ENCODE data around the gene GPR78.

Gene GPR78

DNA sequence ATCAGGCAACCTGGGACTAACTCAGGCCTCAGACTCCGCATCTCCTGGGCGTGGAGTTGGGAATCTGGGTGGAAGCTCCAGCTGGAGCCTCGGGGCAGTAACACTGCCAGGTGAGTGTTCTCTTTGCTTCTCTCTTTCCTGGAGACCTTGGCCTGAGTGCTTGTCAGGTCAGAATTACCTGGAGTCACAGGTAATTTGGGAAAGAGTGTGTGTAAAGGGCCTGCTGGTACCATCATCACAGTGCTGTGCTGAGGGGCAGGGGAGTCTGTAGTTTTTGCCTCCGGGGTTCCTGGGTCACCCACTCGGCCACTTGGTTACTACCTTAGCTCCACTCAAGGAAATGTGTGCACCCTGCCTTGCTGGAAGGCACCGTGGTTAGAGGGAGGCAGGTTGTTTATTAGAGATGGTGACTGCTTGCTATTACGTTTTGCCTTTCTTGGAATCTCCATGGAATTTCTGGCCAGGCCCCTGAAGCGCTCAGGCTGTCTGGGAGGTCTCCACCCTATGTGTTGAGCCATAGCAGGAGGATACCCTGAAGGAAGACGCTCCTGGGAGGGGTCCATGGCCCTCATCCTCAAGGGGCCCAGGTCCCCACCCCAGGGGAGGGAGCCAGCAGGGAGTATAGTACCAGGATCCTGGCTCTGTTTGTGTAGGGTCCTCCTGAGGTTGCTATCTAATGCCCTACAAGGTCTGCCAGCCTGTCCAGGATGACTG, 2.9 kb downstream of the GPR78 start:
- TF ChIP-seq, protein P1, sequence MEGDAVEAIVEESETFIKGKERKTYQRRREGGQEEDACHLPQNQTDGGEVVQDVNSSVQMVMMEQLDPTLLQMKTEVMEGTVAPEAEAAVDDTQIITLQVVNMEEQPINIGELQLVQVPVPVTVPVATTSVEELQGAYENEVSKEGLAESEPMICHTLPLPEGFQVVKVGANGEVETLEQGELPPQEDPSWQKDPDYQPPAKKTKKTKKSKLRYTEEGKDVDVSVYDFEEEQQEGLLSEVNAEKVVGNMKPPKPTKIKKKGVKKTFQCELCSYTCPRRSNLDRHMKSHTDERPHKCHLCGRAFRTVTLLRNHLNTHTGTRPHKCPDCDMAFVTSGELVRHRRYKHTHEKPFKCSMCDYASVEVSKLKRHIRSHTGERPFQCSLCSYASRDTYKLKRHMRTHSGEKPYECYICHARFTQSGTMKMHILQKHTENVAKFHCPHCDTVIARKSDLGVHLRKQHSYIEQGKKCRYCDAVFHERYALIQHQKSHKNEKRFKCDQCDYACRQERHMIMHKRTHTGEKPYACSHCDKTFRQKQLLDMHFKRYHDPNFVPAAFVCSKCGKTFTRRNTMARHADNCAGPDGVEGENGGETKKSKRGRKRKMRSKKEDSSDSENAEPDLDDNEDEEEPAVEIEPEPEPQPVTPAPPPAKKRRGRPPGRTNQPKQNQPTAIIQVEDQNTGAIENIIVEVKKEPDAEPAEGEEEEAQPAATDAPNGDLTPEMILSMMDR (IDR thresholded peaks at IDR 0.05), result no peak
- TF ChIP-seq ZFX (IDR thresholded peaks at IDR 0.05; ENCODE audit: borderline replicate concordance), result no peak
- no peak overlapping the region for H3K27ac ChIP-seq

DNA sequence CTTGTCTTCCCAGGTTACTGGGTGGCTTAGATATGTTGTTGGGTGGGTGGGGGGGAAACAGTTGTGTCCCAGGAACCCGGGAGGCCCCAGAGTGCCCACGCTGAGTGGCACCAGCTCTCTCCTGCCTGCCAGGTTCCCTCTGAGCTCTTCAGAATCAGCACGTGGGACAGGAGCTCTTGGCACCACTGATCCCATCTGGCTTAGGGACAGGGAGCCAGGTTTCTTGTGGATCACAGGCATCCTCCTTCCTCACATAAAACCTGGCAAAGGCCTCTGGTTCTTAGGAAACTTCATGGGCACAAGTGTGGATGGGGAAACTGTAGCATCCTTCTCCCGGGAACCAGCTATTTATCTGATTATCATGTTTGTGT, 3.4 kb downstream of the GPR78 start:
- TF ChIP-seq, protein P1 (IDR thresholded peaks at IDR 0.05), result no peak
- TF ChIP-seq ZFX (IDR thresholded peaks at IDR 0.05; ENCODE audit: borderline replicate concordance), result no peak
- H3K27ac ChIP-seq, result no peak overlapping the region

DNA sequence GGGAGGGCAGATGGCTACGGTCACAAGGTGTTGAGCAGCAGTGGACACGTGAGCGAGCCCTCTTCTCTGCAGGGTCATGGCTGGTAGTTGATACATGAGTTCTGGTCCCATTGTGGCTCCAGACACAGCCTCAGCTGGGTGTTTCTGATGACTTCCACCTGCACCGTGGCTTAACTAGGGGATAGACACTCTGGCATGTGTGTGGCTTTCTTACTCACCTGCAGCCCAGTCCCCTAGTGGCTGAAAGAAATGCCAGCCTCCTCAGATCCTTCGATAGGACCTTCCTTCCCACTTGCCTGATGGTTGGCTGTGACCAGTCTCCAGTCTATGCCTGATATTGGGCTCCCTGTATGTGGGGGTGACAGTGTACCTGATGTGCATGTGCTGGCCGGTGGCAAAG, 5.0 kb downstream of the GPR78 start:
- no peak overlapping the region for H3K27ac ChIP-seq
- no peak for TF ChIP-seq ZFX (IDR thresholded peaks at IDR 0.05; ENCODE audit: borderline replicate concordance)
- TF ChIP-seq, protein P1 (IDR thresholded peaks at IDR 0.05), result 0 out of 2 replicates have a peak, but pooled peaks have one; percentile 17

DNA sequence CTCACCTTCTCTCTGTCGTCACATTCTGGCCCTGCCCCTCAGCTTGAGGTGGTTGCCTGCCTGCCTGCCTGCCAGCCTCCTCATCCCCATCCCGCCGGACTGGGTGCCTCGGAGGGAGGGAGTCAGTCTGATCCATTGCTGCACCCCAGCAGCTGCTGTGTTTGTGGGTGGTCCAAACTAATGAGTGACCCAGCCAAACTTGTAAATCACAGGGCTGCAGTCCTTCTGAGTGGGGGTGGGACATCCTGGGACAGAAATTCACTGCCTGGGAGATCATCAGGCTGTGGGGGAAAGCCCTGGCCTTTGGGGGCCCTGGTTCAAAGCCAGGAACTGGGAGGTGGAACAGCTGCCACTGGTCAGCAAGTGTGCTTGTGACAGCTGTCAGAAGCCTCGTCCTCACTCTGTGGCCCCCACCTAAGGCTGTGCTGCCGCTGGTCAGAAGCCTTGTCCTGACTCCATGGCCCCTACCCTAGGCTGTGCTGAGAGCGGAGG, 5.6 kb downstream of the GPR78 start:
- no peak overlapping the region for H3K27ac ChIP-seq
- TF ChIP-seq, protein P1 (IDR thresholded peaks at IDR 0.05), result no peak
- no peak for TF ChIP-seq ZFX (IDR thresholded peaks at IDR 0.05; ENCODE audit: borderline replicate concordance)

DNA sequence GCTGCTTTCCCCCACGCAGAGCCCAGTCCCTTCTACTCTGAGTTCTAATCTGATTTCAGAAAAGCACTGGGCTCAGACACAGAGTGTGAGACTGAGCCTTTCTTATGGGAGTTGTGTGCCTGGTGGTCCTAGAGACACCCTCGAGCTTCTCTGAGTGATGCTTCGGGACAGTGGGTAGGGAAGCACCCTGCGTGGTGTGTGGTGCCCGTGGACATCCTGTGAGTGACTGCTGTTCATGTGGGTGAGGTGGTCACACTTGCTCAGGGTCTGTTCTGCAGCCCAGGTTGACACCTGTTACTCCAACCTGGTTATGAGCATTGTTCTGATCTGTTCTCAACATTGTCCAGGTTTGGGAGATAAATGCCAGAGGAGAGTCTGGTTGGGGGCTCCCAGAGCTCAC, 6.1 kb downstream of the GPR78 start:
- no peak overlapping the region for H3K27ac ChIP-seq
- no peak for TF ChIP-seq ZFX (IDR thresholded peaks at IDR 0.05; ENCODE audit: borderline replicate concordance)
- TF ChIP-seq, protein P1 (IDR thresholded peaks at IDR 0.05), result no peak

DNA sequence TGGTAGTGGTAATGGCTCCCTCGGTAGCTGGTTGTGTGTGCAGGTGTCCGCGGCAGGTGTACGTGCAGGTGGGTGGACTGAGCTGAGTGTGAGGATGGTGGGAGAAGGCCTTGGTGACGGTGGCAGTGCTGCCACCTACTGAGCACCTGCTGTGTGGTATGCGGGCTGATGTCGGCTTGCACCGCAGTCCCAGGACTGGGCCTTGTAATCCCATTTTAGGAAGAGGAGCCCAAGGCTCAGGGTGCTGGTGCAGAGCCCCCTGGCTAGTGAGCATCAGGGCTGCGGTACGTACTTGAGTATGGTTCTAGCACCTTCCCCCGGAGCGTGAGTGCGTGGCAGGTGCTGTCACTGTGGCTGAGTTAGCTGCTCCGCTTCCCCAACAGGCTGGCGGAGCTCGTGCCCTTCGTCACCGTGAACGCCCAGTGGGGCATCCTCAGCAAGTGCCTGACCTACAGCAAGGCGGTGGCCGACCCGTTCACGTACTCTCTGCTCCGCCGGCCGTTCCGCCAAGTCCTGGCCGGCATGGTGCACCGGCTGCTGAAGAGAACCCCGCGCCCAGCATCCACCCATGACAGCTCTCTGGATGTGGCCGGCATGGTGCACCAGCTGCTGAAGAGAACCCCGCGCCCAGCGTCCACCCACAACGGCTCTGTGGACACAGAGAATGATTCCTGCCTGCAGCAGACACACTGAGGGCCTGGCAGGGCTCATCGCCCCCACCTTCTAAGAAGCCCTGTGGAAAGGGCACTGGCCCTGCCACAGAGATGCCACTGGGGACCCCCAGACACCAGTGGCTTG, 6.7 kb downstream of the GPR78 start:
- TF ChIP-seq ZFX (IDR thresholded peaks at IDR 0.05; ENCODE audit: borderline replicate concordance), result no peak
- TF ChIP-seq, protein P1 (IDR thresholded peaks at IDR 0.05), result peak; percentile 66
- no peak overlapping the region for H3K27ac ChIP-seq

All from 22Rv1 (cell line).